ENCODE data around the gene LRBA.
"Not testable (repeated sequence)": the region's sequence is repeated elsewhere in the genome, so short reads cannot be mapped to it uniquely, and the experiment has no call there.

LRBA gene

GRCh38 chr4:150801833-150802232, 213.3 kb downstream of the LRBA start:
- no peak for DNase-seq (ENCODE audit: low read depth)

GRCh38 chr4:150799207-150799606, 215.9 kb downstream of the LRBA start:
- DNase-seq (ENCODE audit: low read depth), result no peak

- no peak for DNase-seq (ENCODE audit: low read depth)
Observed at GRCh38 chr4:150794706-150795105, 220.4 kb downstream of the LRBA start.

GRCh38 chr4:150789864-150790263, 225.2 kb downstream of the LRBA start:
- no peak for DNase-seq (ENCODE audit: low read depth)

- no peak for DNase-seq (ENCODE audit: low read depth)
Observed at GRCh38 chr4:150784939-150785338, 230.1 kb downstream of the LRBA start.

- DNase-seq (ENCODE audit: low read depth), result no peak
Observed at GRCh38 chr4:150784305-150784704, 230.8 kb downstream of the LRBA start.

- DNase-seq (ENCODE audit: low read depth), result no peak
Observed at GRCh38 chr4:150782921-150783320, 232.2 kb downstream of the LRBA start.

- no peak for DNase-seq (ENCODE audit: low read depth)
Observed at GRCh38 chr4:150782311-150782710, 232.8 kb downstream of the LRBA start.

GRCh38 chr4:150781191-150781590, 233.9 kb downstream of the LRBA start:
- DNase-seq (ENCODE audit: low read depth), result no peak

GRCh38 chr4:150779707-150780106, 235.4 kb downstream of the LRBA start:
- DNase-seq (ENCODE audit: low read depth), result no peak

- DNase-seq (ENCODE audit: low read depth), result no peak
Observed at GRCh38 chr4:150773729-150774449, 241.2 kb downstream of the LRBA start.

GRCh38 chr4:150773032-150773431, 242.1 kb downstream of the LRBA start:
- DNase-seq (ENCODE audit: low read depth), result no peak

- no peak for DNase-seq (ENCODE audit: low read depth)
Observed at GRCh38 chr4:150771382-150771781, 243.7 kb downstream of the LRBA start.

GRCh38 chr4:150769845-150770244, 245.2 kb downstream of the LRBA start:
- no peak for DNase-seq (ENCODE audit: low read depth)

GRCh38 chr4:150769248-150769647, 245.8 kb downstream of the LRBA start:
- no peak for DNase-seq (ENCODE audit: low read depth)

GRCh38 chr4:150768497-150768896, 246.6 kb downstream of the LRBA start:
- DNase-seq (ENCODE audit: low read depth), result no peak

GRCh38 chr4:150765216-150765615, 249.9 kb downstream of the LRBA start:
- DNase-seq (ENCODE audit: low read depth), result no peak

- no peak for DNase-seq (ENCODE audit: low read depth)
Observed at GRCh38 chr4:150751648-150752047, 263.4 kb downstream of the LRBA start.

- DNase-seq (ENCODE audit: low read depth), result no peak
Observed at GRCh38 chr4:150750824-150751223, 264.3 kb downstream of the LRBA start.

- DNase-seq (ENCODE audit: low read depth), result no peak
Observed at GRCh38 chr4:150746156-150746555, 268.9 kb downstream of the LRBA start.

GRCh38 chr4:150744570-150744969, 270.5 kb downstream of the LRBA start:
- DNase-seq (ENCODE audit: low read depth), result no peak

- DNase-seq (ENCODE audit: low read depth), result no peak
Observed at GRCh38 chr4:150743564-150744342, 271.3 kb downstream of the LRBA start.

GRCh38 chr4:150742930-150743329, 272.2 kb downstream of the LRBA start:
- not testable (repeated sequence) for DNase-seq (ENCODE audit: low read depth)

- no peak for DNase-seq (ENCODE audit: low read depth)
Observed at GRCh38 chr4:150739591-150739990, 275.5 kb downstream of the LRBA start.

Measured in activated gamma-delta T cell treated with anti-CD3 and anti-CD28 coated beads, Interleukin-2, amount 50 U/mL, for 16 hours (primary cell).